HG02610 (cell line): ENCODE results near the gene NPIPA7.
"Not testable (repeated sequence)": the region's sequence is repeated elsewhere in the genome, so short reads cannot be mapped to it uniquely, and the experiment has no call there.

Experiments
- ATAC-seq: cut with Tn5 transposase; IDR thresholded peaks from one replicate; pipeline ENCODE4 v1.9.1; 2021; ENCODE audit warnings: mild to moderate bottlenecking, moderate library complexity; ENCODE audit not compliant: unreplicated experiment

Gene NPIPA7

GRCh38 chr16:16378840-16379239, at the start of gene NPIPA7:
TSS of gene NPIPA7 (plus strand) at chr16:16379140. CDS start at chr16:16379245, 105 bp downstream.
- ATAC-seq: not testable (repeated sequence)

DNA sequence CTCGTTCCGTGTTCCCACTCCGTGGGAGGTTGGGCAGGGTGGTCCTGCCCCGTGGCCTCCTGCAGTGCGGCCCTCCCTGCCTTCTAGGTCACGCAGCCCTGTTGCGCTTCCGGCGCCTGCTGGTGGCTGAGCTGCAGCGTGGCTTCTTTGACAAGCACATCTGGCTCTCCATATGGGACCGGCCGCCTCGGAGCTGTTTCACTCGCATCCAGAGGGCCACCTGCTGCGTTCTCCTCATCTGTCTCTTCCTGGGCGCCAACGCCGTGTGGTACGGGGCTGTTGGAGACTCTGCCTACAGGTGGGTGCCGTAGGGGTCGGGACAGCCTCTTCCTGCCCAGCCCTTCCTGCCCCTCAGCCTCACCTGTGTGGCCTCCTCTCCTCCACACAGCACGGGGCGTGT, 47.5 kb upstream of the NPIPA7 start:
- not testable (repeated sequence) for ATAC-seq

- ATAC-seq: not testable (repeated sequence)
Measured at GRCh38 chr16:16357556-16357955, 21.4 kb upstream of the NPIPA7 start.

- ATAC-seq: not testable (repeated sequence)
Measured at GRCh38 chr16:16358539-16359240, 20.2 kb upstream of the NPIPA7 start.

DNA sequence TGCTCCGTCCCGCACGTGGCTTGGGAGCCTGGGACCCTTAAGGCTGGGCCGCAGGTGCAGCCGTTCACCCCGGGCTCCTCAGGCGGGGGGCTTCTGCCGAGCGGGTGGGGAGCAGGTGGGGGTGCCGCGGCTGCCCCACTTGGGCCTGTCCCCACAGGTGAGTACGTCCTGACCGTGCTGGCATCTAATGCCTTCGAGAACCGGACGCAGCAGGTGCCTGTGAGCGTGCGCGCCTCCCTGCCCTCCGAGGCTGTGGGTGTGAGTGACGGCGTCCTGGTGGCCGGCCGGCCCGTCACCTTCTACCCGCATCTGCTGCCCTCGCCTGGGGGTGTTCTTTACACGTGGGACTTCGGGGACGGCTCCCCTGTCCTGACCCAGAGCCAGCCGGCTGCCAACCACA, 15.3 kb upstream of the NPIPA7 start:
- ATAC-seq: not testable (repeated sequence)

DNA sequence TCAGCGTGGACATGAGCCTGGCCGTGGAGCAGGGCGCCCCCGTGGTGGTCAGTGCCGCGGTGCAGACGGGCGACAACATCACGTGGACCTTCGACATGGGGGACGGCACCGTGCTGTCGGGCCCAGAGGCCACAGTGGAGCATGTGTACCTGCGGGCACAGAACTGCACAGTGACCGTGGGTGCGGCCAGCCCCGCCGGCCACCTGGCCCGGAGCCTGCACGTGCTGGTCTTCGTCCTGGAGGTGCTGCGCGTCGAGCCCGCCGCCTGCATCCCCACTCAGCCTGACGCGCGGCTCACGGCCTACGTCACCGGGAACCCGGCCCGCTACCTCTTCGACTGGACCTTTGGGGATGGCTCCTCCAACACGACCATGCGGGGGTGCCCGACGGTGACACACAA, 14.8 kb upstream of the NPIPA7 start:
- ATAC-seq: not testable (repeated sequence)

- ATAC-seq: not testable (repeated sequence)
Measured at GRCh38 chr16:16364701-16365100, 14.2 kb upstream of the NPIPA7 start.

- not testable (repeated sequence) for ATAC-seq
Measured at GRCh38 chr16:16365319-16365718, 13.6 kb upstream of the NPIPA7 start.

DNA sequence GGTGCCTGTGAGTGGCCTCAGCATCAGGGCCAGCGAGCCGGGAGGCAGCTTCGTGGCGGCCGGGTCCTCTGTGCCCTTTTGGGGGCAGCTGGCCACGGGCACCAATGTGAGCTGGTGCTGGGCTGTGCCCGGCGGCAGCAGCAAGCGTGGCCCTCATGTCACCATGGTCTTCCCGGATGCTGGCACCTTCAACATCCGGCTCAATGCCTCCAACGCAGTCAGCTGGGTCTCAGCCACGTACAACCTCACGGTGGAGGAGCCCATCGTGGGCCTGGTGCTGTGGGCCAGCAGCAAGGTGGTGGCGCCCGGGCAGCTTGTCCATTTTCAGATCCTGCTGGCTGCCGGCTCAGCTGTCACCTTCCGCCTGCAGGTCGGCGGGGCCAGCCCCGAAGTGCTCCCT, 13.1 kb upstream of the NPIPA7 start:
- not testable (repeated sequence) for ATAC-seq

DNA sequence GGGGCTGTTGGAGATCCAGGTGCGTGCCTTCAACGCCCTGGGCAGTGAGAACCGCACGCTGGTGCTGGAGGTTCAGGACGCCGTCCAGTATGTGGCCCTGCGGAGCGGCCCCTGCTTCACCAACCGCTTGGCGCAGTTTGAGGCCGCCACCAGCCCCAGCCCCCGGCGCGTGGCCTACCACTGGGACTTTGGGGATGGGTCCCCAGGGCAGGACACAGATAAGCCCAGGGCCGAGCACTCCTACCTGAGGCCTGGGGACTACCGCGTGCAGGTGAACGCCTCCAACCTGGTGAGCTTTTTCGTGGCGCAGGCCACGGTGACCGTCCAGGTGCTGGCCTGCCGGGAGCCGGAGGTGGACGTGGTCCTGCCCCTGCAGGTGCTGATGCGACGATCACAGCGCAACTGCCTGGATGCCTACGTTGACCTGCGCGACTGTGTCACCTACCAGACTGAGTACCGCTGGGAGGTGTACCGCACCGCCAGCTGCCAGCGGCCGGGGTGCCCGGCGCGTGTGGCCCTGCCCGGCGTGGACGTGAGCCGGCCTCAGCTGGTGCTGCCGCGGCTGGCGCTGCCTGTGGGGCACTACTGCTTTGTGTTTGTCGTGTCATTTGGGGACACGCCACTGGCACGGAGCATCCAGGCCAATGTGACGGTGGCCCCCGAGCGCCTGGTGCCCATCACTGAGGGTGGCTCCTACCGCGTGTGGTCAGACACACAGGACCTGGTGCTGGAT, 12.2 kb upstream of the NPIPA7 start:
- ATAC-seq: not testable (repeated sequence)

GRCh38 chr16:16367285-16367628, 11.7 kb upstream of the NPIPA7 start:
- ATAC-seq: not testable (repeated sequence)

DNA sequence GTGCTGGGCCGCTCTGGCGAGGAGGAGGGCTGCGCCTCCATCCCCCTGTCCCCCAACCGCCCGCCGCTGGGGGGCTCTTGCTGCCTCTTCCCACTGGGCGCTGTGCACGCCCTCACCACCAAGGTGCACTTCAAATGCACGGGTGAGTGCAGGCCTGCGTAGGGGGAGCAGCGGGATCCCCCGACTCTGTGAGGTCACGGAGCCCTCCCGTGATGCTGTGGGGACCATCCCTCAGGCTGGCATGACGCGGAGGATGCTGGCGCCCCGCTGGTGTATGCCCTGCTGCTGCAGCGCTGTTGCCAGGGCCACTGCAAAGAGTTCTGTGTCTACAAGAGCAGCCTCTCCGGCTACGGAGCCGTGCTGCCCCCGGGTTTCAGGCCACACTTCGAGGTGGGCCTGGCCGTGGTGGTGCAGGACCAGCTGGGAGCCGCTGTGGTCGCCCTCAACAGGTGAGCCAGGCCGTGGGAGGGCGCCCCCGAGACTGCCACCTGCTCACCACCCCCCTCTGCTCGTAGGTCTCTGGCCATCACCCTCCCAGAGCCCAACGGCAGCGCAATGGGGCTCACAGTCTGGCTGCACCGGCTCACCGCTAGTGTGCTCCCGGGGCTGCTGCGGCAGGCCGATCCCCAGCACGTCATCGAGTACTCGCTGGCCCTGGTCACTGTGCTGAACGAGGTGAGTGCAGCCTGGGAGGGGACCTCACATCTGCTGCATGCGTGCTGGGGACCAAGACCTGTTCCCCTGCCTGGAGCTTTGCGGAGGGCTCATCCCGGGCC, 9.7 kb upstream of the NPIPA7 start:
- not testable (repeated sequence) for ATAC-seq

GRCh38 chr16:16371136-16371735, 7.7 kb upstream of the NPIPA7 start:
- not testable (repeated sequence) for ATAC-seq

GRCh38 chr16:16374192-16374591, 4.7 kb upstream of the NPIPA7 start:
- ATAC-seq: not testable (repeated sequence)

GRCh38 chr16:16399685-16400084, 20.7 kb downstream of the NPIPA7 start:
- not testable (repeated sequence) for ATAC-seq

DNA sequence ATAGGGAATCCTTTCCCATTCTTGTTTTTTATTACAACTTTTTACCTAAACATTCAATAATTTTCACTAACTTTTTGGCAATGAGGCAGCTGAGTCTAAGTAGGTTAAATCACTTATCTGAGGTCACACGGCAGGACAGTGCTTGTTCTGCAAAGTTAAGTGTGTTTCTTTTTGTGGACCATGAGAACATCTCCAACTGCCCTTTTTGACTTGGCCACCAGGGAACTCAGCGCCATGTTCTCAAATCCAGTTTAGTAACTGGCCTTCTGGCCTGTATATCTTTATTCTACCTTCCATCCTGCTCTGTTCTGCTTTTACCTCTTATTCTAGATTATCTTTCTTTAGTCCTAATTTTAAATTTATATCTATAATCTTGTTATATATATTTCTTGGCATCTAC, 23.4 kb downstream of the NPIPA7 start:
- ATAC-seq: not testable (repeated sequence)

GRCh38 chr16:16404283-16404682, 25.3 kb downstream of the NPIPA7 start:
- ATAC-seq: not testable (repeated sequence)

- ATAC-seq: not testable (repeated sequence)
Measured at GRCh38 chr16:16405421-16405820, 26.5 kb downstream of the NPIPA7 start.

GRCh38 chr16:16408430-16408829, 29.5 kb downstream of the NPIPA7 start:
- ATAC-seq: not testable (repeated sequence)

- ATAC-seq: not testable (repeated sequence)
Measured at GRCh38 chr16:16413773-16414172, 34.8 kb downstream of the NPIPA7 start.

- not testable (repeated sequence) for ATAC-seq
Measured at GRCh38 chr16:16417071-16417470, 38.1 kb downstream of the NPIPA7 start.
